Cardiac fibroblast (primary cell): ENCODE measurements around the gene SOX30.

ENCODE experiments used
- DNase-seq, 2 donors: peaks; one replicate each; pipeline versions ENCODE4 v3.0.0 to v3.0.0-alpha.2; 2010; ENCODE audit warnings: low read depth in 2 of 2
- H3K4me3 ChIP-seq, 2 donors: replicated peaks in 1 of 2; 1 replicate in 1 of 2; 2 replicates in 1 of 2; pipeline ENCODE4 v1.5.1; 2011; ENCODE audit warnings: low read depth in 2 of 2, low read length in 2 of 2, mild to moderate bottlenecking in 2 of 2, moderate library complexity in 1 of 2
- CTCF ChIP-seq: IDR thresholded peaks from one replicate; pipeline ENCODE4 v1.5.1; 2011; ENCODE audit warnings: low read depth, mild to moderate bottlenecking, low read length, inconsistent platforms

Gene SOX30

GRCh38 chr5:157606046-157606445 lies 46.2 kb downstream of the SOX30 start:
- DNase-seq = no peak
- H3K4me3 ChIP-seq = no peak overlapping the region
- TF ChIP-seq CTCF = no peak

GRCh38 chr5:157603333-157604190 lies 48.7 kb downstream of the SOX30 start:
- TF ChIP-seq CTCF = no peak
- H3K4me3 ChIP-seq = no peak overlapping the region
- DNase-seq = peak; percentile 55 to 94

- no peak for TF ChIP-seq CTCF
- DNase-seq = peak in 1 of 2 donors; percentile 61
- no peak overlapping the region for H3K4me3 ChIP-seq
These were observed 49.7 kb downstream of the SOX30 start for GRCh38 chr5:157602505-157602904.

GRCh38 chr5:157600252-157600651 lies 52.0 kb downstream of the SOX30 start:
- H3K4me3 ChIP-seq = no peak overlapping the region
- no peak for TF ChIP-seq CTCF
- no peak for DNase-seq

GRCh38 chr5:157599565-157599964 lies 52.7 kb downstream of the SOX30 start:
- H3K4me3 ChIP-seq = no peak overlapping the region
- no peak for TF ChIP-seq CTCF
- no peak for DNase-seq

- DNase-seq = no peak
- TF ChIP-seq CTCF = no peak
These were observed 53.8 kb downstream of the SOX30 start for GRCh38 chr5:157598350-157598936.

More at GRCh38 chr5:157598350-157598936, 53.8 kb downstream of the SOX30 start:
- no peak overlapping the region for H3K4me3 ChIP-seq
